ENCODE measurements around the gene EEFSEC.

Gene EEFSEC

DNA sequence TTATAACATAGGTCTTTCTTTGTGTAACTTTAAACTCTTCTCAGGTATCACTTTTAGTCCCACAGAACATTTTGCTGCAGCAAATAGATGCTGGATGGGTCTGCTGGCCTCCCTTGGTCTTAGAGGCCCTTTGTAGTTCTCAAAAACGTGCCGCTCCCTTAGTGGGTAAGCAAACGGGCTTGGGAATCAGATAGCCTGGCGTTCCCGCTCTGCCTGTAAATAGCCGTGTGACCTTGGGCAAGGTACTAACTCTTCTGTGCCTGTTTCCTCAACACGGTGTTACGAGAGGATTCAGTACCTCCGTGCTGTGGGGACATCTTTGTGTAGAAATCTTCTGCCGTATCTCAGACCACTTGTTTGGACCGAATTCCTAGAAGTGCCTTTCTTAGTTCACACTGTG lies 249.0 kb downstream of the EEFSEC start:
- DNase-seq, result no peak

DNA sequence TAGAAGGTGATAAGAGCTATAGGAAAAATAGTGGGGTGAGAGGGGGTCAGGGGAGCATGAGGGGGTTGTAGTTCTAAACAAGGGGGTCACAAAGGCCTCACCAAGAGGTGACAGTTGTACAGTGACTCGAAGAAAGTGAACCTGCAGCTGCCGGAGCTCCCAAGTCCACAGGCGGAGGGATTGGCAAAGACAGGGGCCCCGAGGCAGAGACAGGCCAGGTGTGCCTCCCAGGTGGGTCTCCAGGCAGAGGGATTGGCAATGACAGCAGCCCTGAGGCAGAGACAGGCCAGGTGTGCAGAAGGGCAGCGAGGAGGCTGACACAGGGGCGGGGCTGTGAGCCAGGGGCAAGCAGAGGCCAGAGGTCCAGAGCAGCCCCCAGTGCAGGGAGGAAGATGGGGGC lies 249.7 kb downstream of the EEFSEC start:
- DNase-seq, result no peak

DNA sequence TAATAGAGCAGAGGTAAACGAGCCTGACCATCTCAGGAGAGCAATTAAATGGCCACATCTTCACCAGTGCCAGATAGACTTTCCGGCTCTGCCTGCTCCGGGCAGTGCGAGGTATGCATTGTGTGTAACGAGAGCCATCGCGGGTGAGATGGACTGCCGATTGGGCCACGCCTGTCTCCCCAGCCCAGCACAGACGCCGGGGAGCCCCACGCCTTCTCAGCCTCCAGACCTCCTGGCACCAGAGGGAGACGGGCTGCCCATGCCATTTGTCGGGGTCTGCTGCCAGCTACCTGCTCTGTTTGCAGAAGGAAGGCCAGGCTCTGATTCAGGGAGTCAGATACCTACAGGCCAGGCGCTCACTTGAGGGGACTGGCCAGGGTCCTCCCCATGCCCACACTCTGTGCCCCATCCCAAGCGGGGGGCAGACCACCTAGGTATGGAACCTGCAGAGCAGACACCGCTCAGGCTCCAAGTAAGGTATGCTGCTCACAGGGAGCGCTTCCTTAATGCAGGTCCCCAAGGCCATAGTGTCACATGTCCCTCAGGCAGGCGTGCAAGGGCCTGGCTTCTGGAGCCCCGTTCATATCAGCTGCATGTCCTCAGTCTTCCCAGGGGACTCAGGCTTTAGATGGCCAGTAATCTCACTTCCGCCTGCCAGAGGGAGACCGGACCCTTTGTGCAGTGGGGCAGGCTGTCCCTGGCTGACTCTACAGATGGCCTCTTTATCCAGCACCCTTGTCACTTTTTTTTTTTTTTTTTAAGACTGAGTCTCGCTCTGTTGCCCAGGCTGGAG lies 251.2 kb downstream of the EEFSEC start:
- no peak for DNase-seq

DNA sequence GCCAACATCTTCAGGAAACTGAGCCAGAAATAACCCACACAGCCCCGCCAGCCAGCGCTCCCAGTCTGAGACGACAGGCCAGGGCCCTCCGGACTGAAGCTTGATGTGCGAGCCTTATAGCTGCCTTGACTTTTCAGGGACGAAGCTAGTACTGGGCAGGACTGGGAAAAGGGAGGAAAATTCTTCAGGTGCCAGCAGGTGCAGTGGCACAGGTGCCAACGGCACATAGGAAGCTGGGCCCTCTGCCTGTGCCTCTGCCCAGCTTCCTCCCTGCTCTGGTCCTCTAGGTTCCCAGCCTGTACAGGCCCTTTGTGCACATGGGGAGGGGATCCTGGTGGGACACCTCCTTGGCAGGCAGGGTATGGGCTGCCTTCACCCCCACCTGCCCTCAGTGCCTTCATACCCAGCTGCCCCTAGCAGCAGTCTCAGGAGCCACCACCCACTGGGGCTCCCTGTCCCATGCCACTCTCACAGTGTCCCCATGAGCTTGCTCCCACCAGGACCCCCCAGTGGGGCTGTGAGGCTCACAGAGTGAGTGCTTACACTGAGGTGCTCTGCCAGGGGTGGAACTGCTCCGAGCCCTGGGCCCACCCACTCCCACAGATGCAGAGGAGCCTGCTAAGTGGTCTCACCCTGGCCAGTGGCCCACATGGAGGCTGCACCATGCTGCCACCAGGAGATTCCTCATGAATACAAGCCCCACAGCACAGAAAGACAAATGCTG lies 252.4 kb downstream of the EEFSEC start:
- no peak for DNase-seq

DNA sequence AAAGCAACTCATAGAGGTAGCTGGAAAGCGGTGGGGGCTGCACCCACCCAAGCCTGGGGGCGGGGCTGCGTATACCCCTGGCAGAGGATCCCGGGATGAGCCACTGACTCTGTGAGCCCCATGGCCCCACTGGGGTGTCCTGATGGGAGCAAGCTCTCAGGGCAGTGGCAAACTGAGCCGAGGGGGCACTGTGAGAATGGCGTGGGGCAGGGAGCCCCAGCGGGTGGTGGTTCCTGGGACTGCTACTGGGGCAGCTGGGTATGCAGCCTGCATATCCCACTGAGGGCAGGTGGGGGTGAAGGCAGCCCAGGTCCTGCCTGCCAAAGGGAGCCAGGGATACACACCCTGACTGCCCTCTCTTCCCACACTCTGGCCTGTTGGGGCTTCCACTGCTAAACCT lies 254.0 kb downstream of the EEFSEC start:
- no peak for DNase-seq

DNA sequence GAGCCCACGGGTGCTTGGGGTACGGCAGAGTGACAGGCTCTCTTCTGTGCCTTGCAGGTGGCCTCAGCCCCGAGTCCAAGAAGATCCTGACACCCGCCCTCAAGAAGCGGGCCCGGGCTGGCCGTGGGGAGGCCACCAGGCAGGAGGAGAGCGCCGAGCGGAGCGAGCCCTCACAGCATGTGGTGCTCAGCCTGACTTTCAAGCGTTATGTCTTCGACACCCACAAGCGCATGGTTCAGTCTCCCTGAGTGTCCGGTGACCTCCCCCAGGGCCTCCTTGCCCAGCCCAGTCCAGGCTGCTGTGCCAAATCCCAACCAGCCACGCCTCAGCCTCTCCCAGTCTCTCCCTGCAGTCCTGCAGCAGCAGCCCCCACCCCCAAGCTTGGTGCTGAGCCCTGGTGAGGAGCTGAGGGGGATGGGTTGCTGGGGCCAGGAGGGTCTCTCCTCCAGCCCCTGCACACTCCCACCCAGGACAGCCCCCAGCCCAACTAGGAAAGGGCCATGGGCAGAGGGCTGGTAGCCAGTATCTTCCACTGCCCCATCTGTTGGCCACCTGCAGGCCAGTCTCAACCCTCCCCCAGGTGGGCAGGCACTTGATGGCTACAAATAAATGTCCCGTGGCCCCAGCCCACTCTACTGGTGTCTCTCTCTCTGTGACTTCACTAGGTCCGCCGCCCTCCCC lies 254.9 kb downstream of the EEFSEC start:
- no peak for DNase-seq

DNA sequence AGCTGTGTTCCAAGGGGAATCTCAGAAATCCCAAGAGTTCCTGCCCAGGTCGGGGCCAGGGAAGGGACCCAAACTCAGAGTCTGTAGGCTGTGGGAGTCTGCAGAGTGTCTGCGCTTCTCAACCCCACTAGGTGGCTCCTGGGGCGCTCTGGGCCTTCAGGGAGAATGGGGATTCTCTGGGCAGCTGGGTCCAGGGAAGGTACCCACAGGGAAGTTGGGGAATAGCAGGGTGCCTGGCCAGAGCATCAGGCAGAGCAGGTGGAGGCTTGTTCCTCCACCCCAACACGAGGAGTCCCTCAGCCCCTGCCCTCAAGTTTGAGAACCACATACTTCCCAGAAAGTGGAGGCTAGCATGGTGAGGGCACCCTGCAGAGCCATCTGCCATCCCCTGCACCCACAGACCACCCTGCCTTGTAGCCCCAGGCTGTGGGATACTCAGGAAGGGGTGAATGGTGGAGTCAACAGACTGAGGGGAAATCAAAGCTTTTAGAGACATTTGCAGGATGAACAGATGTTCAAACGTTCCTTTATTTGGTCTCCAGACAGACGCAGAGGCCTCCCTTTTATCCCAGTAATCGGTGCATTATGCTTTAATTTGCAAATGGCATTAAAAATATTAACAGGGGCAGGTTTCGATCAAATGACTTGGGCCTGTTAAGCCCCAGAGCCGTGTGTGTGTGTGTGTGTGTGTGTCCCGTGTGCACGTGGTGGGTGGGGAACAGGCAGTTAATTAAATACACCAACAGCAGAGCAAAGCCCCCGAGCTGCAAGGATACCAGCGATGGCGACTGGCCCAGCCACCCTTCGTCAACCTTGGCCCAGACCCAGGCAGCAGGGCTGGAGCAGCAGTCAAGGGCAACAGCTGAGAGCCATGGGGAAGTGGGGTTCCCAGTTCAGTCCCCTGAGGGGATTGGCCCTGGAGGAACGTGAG lies 255.7 kb downstream of the EEFSEC start:
- no peak for DNase-seq

DNA sequence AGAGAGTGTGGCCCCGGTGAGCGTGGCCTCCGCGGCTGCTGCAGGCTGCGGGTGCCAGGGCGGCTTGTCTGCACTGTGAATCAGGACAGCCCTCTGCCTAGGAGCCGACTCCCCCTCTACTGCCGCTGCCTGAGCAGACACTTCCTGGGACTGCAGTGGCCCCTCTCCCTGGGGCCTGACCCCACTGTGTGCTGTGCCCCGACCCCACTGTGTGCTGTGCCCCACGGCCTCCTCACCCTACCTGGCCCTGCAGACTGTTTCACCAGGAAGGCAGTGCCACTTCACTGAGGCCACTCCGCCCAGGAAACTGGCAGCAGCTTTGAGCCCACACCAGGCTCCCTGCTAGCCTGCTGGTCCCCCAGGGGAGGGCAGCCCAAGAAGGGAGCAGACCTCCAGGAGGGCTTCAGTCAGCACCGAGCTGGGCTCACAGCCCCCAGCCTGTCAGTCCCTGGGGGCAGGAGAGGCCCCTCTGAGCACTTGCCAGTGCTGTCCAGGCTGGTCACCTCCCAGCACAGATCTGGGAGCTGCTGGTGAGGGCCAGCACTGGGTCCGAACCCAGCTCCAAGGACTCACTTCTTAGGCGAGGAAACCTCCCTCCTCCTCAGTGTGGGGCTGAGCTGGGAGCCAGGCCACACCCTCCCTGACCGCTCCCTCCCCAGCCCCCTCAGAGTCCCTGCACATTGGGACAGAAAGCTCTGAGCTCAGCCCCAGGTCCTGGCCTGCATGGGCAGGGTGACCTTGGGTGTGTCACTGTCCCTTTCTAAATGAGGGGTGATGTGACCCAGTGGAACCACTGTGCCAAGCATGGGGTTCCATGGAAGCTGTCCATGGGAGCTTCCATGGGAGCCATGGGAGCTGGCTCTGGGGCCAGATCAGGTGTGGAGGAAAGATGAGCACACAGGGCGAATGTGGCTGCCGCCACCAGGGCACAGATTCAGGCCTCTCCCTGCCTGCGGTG lies 256.6 kb downstream of the EEFSEC start:
- no peak for DNase-seq

DNA sequence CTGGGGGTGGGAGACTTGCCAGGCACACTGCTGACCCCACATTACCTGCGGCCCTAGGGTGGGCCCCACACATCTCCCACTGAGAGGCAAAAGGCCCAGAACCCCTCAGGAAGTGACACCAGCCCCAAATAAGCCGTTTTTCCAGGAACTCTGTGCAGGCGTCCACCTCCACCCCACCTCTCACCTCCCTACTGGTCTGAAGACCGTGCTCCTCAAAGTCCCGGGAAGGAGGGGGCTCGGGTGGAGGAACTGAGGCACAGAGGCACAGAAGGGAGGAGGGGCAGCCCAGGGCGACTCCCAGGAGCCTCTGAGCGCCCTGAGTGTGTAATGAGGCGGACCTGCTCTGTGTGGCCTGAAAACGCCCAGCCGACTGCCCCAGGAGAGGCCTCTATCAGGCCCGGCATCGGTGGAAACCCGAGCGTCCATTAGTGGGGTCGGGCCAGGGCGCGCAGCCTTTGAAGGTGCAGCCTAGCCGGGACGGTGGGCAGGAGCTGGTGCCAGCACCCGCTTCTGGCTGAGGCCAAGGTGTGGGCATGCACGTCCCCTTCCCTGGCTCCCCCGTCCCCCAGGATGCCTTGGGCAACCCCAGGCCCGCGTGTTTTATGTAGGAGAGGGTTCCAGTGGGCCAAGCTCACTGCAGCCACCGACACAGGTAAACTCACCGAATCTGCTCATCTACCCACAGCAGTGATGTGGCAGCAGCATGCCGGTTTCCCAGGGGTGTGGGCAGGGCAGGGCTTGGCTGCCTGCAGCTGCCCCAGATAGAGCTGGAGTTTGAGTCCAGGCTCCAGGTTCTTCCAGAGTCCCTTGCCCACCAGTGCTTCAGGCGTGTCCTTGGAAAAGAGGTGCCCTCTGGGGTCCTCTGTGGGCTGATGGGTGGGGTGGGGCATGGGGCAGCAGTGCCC lies 257.6 kb downstream of the EEFSEC start:
- DNase-seq, result no peak

DNA sequence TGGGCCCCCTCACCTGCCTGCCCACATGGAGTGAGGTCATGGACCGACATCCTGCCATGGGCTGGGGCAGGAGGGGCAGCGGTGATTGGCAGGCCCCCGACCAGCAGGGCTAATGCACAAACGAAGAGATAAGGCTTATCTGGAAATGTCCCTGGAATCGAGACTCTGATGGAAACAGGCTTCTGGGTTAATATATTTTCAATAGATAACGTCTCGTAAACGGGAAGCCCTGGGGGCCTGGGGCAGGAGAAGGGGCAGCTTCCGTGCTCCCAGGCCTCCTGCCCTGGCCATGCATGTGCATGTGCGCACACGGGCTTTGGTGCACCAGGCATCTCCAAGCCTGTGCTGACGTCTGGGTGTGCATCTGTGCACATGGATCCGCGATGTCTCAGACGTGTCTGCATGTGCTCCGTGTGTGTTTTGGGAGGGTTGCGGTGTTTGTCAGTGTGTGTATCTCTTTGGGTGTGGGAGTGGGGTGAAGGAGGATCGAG lies 258.3 kb downstream of the EEFSEC start:
- no peak for DNase-seq

DNA sequence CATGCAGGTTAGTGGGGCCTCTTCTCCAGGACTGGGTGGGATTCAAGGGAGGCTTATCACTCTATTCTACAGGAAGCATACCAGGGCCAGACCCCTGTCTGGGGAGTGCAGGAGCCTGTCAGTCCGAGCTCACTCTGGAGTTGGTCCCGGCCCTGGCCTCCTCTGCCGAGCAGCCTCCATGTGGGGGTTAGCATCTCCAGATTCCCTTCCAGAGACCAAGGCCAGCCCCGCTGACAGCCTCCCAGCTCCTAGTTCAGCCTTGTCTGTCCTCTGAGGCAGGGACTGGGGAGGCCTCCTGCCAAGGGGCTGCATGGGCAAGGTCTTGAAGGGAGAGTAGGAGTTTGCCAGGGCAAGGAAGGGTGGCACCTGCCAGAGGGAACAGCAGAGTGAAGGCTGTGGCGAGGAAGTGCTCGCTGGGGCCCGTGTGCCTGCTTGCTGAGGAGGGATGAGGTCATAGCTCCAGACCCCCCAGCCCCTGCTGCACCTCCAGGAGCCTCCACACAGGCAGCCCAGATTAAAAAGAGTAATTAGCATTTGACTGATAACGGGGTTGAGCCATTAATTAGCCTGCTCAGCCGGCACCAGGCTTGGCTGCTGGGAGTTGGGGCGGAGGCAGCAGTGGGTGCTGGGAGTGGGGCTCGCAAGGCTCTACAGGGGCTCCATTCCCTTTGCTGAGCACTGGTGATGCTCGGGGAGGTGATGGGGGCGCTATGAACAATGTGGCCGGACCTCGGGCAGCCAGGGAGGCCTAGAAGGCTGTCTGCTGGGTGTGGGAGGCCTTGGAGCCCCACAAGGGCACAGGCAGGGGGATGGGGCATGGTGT lies 259.1 kb downstream of the EEFSEC start:
- no peak for DNase-seq

DNA sequence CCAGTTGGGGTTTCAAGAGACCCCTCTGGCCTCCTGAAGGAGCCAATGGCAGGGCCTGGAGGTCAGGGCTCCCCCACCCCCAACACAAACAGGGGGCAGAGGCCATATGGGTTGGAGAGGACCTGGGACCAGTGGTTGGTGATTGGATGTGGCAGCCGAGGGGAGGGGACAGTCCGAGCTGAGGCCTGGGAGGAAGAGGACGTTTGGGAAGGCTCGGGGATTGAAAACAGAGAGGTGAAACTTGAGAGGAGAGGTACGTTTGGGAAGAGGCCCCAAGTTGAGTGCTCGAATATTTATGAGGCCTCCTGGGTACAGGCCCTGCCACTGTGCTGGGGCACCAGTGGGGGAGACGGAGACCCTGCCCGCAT lies 259.7 kb downstream of the EEFSEC start:
- no peak for DNase-seq

DNA sequence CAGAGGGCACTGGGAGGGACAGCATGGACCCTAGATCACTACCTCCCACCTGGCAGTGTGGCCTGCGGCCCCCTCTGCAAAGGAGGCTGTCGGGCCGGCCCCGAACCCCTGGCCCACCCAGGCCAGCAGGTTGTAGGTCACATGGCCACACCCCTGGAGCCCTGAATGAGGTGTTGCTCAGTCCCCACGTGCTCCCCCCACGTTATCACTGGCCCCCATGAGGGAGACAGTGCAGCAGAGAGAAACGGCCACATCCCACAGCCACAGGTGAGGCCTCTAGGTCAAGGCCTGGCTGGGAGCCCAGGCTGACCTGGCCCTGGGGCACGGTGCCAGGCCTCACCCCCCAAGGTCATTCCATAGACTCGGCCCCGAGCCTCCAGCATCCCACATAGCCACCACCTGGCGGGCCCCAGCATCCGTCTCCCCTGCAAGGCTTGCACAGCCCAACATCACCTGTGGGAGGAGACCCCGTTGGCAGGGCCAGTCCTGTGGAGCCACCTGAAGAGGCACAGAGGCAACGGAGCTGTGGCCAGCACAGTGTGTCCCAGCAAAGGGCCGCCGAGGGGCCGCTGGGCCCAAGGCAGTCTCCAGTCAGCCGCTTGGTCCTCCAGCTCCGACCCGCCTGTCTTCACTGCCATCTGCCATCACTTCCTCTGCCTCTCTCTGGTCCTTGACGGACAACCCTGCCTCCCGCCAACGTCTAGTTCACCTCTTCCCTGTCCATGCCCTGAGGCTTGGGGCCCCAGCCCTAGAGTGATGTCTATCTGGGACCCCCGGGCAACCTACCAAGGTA lies 260.3 kb downstream of the EEFSEC start:
- no peak for DNase-seq

DNA sequence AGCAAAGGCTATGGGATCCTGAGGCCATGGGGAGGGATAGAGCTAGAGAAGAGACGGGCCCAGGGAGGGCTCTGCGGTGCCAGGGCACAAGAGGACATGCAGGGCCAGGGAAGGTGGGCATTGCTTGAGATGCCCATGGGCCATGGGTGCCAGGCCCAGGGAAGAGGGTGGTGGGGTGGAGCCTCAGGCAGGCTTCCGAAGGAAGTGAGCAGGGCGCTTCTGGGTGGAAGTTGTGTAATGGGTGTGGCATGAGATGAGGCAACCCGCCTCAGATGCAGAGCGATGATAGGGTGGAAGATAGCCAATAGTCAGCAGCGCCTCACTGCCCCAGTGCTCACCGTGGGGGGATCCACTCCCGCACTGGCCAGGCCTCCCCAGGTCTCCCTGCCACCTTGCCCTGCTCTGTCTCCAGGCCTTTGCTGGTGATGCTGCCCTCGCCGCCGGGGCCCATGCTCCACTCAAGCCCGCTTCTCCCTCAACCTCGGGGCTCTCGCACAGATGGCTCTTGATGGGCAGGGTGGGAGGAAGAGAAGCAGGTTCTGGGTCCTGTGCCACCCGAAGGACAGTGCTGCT lies 262.0 kb downstream of the EEFSEC start:
- DNase-seq, result no peak

DNA sequence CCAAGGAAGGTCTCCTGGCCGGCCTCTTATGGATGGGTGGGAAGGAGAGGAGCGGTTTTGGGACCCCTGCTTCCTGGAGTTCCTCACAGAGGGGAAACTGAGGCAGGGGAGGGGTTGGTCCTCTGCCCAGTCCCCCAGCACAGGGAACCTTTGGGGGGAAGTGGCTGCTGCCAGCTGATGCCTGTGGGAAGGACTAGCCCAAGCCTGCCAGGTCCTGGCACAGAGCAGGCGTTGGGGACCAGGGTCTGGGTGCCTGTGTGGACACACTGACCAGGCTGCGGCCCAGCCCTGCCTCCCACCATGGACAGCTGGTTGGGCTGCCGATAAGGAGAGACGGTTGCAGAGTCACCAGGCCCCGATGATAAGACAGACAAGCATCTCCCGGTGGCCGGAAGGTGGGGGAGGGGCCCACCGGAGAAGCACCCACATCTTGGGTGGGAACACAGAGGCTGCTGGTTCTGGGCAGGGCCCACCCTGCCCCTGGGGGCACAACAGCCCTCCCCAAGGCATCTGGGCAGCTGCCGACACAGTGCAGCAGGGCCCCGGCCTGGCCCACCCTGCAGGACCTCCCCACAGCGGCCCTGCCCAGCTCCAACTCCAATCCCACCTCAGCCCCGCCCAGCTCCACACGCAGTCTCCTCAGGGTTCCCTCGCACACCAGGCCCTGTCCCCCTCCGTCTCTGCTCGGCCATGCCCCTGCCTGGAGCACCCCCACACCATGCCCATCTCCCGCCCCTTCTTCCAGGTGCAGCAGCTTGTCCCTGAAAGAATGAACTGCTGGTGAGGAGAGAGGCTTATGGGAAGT lies 262.7 kb downstream of the EEFSEC start:
- DNase-seq, result no peak

DNA sequence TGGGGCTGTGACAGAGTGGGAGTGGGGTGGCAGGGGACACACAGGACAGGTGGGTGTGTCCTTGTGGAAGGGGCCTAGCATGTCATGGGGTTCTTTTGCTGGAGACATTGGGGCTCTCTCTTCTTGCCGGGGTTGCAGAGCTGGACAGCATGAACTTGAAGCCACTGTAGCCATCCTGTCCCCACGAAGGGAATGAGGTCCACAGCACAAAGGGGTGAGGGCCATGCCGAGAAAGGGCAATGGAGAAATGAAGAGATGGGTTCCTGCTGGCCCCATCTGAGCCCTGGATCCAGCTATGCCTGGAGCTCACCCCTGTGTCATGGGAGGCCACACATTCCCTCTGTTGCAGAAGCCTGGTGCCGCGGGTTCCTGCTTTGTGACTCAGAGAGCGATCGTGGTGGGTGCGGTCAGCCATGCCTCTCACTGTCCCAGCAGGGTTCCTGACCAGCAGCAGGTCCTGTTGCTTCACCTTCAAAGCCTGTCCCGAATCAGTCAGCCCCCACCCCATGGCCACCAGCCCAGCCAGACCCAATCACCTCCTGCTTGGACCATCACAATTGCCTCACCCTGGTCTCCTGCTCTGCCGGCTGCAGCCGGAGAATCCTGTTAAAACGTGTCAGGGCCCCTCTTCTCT lies 263.4 kb downstream of the EEFSEC start:
- no peak for DNase-seq

DNA sequence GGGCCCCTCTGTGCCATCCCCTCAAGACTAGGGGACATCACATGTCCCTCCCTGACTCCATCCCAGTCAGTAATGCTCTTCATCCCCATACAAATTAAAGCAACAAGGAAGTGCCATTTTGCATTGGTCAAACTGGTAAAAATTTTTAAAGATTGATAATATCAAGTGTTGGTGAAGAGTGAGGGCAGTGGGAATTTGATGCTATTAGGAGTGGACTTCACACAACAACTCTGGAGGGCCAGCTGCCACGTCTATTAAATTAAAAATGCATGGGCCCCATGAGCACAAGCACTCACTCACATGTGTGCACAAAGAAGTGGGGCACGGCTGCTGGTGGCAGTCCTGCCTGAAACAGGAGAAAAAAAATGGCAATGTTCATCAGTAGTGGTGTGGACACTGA lies 265.6 kb downstream of the EEFSEC start:
- no peak for DNase-seq
